NCI-H446 treated with DMSO at 0.1 percent for 48 hours (cell line): ENCODE results near the gene CYP4F22.

Experiments used
- DNase-seq: peaks from one replicate; lab custom pipeline; 2025; lab: John Stamatoyannopoulos, UW

Gene CYP4F22

DNA sequence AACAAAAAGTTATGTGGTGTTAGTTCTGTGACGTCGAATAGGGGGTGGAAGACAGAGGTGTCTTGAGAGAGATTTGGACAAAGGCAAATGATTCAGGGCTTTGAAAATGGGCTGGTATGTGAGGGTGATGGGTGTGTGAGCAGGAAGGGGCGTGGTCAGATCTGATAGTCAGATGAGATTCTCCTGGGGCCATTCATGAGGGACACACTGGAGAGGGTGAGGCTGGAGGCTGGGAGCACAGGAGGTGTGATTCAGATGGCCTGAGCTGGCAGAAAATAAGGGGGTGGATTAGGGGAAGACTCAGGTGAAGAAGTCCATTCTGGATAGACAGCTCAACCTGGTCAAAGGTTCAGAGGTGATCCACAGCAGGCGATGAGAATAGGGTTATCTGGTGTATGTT, 28.0 kb downstream of the CYP4F22 start:
- no peak for DNase-seq

DNA sequence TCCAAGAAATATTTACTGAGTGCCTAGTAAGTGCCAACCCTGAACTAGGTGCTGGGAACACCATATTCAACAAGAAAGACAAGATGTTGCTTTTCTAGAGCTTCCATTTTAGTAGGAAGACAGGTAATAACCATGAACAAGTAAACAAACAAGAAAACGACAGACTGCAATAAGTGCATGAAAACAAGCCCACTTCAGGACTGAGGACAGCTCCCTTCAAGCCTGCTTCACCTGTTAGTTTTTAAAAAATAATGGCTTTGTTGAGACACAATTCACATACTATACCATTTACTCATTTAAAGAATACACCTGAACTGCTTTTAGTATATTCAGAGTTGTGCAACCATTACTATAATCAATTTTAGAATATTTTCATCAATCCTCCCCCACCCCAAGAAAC, 30.4 kb downstream of the CYP4F22 start:
- no peak for DNase-seq

DNA sequence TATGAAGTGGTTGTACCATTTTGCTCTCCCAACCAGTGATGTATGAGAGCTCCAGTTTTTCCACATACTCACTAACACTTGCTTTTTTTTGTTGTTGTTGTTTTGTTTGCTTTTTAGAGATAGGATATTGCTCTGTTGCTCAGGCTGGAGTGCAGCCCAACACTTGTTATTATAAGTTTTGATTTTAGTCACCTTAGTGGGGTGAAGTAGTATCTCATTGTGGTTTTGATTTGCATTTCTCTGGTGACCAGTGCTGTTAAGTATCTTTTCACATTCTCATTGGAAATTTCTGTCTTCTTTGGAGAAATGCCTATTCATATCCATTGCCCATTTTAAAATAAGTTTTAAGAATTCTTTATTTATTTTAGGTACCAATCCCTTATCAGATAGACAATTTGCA, 31.3 kb downstream of the CYP4F22 start:
- no peak for DNase-seq

DNA sequence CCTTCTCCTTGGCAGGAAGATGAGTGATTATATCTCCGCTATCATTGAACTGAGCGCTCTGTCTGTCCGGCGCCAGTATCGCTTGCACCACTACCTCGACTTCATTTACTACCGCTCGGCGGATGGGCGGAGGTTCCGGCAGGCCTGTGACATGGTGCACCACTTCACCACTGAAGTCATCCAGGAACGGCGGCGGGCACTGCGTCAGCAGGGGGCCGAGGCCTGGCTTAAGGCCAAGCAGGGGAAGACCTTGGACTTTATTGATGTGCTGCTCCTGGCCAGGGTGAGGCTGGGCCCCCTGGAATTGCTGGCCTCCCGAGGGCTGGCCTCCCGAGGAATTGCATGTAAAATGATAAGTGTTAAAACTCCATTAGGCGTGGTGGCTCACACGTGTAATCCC, 32.1 kb downstream of the CYP4F22 start:
- DNase-seq, result no peak

DNA sequence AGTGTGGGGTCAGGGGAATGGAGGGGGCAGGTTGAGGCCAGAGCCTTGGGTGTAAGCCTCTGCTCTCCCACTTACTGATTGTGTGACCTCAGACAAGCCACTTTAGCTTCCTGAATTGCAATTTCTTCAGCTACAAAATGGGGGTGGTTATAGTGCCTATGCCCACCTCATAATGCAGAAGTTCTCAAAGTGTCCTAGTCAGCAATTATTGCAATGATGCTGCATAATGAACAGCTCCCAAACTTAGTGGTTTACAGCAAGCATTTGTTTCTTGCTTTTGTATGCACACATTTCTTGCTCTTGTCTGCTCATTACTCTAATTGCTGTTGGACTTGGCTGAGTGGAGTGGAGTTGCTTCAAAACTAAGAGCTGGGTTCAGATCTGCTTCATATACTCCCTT, 36.0 kb downstream of the CYP4F22 start:
- no peak for DNase-seq

DNA sequence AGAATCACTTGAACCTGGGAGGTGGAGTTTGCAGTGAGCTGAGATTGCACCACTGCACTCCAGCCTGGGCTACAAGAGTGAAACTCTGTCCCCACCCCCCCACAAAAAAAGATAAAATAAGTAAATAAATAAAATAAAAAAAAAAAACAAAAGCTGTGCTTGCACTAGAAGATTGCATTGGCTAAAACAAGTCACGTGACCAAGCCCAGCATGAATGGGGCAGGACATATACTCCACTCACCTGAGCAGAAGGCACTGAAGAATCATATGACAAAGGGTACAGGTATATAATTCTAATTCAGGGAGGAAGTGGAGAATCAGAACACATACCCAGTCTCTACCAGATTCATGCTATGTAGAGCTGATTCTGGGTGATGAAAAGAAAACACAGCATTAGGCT, 36.6 kb downstream of the CYP4F22 start:
- no peak for DNase-seq

DNA sequence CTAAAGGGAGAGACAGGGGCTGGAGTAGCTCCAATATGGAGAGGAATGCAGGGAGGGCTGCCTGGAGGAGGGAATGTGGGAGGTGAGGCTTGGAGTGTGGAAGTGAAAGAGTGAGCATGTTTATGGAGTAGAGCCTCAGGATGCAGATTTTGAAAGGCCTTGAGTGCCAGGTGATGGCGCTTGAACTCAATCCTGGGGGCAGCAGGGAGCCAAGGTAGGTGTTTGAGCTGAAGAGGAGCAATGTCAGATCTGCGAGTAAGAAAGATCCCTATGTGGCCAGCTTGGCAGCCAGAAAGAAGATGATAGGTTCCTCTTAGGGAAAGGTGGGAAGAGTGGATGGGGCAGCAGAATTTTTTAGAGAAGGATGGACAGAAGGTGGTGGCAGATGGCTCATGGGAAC, 40.3 kb downstream of the CYP4F22 start:
- no peak for DNase-seq

DNA sequence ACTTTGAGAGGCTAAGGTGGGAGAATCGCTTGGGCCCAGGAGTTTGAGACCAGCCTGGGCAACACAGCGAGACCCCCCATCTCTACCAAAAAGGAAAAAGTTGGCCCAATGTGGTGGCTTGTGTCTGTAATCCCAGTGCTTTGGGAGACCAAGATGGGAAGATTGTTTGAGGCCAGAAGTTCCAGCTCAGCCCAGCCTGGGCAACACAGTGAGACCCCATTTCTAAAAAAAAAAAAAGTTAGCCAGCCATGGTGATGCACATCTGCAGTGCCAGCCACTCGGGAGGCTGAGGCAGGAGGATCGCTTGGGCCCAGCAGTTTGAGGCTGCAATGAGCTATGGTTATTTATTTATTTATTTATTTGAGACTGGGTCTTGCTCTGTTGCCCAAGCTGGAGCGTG, 41.3 kb downstream of the CYP4F22 start:
- no peak for DNase-seq

DNA sequence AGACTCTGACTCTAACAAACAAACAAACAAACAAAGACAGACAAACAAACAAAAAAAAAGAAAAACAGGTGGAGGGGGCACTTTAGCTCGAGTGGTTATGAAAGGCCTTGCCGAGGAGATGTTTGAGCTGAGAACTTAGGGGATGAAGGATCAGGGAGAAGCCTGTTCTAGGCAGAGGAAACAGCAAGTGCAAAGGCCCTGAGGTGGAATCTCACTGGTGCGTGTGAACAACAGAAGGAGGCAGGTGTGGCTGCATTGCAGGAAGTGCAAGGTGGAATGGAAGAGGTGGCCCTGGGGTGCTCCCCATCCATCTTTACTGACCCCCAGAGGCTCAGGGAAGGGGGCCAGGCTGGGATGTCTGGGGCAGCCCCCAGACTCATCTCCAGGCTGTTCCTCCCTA, 41.9 kb downstream of the CYP4F22 start:
- no peak for DNase-seq

DNA sequence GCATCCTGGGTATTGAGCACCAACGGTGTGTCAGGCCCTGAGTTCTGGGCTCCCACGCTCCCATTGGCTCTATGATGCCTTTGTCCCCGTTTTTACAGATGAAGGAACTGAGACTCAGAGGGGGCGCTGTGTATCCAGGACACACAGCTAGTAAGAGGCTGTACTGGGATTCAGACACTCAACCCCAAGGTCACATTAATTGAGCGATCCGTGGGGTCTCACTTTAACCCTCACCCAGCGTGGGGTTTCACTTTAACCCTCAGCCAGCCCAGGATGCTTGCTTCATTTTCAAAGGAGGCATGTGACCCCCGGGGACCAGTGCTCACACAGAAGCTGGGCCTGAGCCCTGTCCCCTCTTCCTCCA, 42.6 kb downstream of the CYP4F22 start:
- no peak for DNase-seq

DNA sequence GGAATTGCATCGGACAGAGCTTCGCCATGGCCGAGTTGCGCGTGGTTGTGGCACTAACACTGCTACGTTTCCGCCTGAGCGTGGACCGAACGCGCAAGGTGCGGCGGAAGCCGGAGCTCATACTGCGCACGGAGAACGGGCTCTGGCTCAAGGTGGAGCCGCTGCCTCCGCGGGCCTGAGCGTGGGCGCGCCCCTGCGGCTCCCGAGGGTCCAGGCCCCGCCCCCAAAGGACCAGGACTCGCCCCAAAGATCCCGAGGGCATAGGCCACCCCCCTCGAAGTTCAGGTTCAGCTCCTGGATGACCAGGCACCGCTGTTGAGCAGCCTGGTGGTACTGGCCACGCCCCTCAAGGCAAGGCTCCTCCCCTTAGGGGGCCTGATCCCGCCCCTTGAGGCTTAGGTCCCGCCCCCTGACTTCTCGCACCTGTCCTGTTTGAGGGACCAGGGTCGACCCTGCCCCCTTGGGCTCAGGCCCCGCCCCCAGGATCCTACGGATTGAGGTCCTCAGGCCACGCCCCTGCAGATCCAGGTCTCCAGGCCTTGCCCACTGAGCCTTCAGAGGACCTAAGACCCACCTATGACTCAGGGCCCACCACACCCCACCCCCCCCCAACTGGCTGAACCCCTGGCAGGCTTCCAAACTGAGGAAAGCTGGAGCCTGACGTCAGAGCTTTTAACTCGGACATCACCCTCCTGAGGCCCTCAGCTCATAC, 43.1 kb downstream of the CYP4F22 start:
- no peak for DNase-seq

DNA sequence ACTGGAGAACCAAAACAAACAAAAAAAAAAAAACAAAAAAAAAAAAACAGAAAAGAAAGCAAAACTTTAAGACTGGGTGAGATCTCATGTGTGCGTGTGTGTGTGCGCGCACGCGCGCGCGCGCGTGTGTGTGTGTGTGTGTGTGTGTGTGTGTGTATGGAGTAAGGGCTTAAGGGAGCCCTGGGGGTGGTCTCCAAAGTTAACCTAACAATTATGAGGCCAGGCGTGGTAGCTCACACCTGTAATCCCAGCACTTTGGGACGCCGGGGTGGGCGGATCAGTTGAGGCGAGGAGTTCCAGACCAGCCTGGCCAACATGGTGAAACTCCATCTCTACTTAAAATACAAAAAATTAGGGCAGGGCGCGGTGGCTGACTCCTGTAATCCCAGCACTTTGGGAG, 46.7 kb downstream of the CYP4F22 start:
- DNase-seq, result no peak

DNA sequence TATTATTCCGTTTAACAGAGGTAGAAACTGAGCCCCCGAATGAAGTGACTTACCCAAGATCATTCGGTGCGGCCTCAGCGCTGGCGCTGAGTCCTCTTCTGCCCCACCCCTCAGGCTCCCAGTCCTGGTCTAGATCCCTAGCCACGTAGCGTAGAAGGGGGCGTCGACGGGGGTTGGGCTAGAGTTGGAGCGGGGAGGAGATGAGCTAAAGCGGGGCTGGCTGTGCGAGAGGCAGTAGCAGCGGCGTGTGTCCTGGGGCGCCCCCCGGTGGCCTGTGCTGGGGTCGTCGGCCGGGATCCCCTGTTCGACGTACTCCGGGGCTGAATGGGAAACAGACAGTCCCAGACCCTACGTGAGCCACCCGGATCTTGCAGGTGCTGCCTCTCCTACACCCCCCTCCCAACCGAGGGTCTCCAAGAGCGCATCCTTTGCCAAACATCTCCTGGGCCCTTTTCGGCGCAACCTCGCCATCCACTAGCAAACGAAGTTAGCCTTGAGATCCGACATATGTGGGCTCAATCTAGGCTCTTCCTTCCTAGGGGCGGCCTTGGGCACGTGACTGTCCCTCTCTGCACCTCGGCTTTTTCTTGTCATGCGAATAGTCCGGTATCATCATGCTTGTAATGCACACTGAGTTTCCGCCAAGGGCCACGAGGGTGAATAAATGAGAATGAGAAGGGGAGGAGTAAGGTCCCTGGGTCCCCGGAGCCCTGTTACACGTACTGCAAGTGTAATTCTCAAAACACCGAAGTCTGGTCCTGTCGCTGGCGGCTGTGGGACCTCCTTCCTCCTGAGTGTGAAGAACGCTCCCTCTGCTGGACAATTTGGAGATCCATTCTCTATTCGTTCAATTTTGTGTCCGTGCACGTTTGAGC, 47.7 kb downstream of the CYP4F22 start:
- peak; percentile 57 for DNase-seq

DNA sequence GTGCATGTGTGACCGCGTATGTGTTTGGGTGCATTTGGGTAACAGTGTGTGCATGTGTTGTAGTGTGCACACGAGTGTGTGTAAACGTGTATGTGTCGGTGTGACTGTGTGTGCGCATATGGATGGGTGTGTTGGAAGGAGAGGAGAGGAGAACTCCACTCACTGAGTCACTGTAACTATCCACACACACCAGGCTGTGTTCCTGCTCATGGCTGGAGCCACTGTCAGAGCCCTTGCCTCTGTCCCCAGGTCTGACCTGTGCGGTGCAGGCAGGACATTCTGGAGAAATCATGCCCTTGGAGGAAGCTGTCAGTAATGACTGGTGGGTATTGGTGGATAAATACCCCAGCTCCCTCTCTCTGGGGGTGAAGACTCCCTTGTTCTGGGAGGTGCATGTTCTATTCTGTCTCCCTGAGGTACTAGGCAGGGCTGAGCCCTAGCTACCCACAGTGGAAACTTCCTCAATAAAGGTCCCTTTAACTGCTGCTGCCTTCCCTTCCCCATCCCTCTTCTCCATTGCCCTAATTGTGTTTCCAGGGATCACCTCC, 48.4 kb downstream of the CYP4F22 start:
- no peak for DNase-seq

DNA sequence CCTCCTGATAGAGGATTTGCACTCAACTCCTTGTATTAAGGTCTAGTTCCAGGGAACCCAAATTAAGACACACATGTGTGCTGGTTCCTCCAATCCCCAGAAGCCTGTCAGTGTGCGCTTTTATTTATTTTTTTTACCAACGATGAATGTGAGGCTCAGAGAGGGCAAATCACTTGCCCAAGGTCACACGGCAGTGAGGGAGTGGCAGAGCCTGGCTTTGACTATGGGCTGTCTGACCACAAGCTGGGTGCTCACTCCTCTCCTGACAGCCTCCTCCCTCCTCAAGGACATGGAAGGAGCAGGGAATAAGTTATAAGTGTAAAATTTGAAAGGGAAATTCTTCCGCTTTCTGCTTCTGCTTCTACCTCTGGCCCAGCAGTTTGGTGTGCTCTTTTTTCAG, 48.9 kb downstream of the CYP4F22 start:
- no peak for DNase-seq

DNA sequence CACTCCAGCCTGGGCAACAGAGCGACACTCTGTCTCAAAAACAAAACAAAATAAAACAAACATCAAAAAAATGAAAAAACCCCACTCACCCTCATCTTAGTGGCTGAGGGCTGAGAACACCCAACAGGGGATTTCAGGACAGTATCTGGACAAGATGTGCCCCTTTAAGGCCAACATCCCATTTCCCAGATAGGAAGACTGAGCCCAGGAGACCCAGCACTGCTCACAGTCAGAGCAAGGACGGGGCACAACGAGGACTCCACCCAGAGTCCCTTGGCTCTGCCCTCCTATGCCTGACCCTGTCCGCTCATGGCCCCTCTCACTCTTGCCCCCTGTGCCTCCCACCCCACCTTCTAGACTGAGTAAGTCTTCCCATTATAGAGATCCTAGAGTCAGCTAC, 53.8 kb downstream of the CYP4F22 start:
- no peak for DNase-seq

DNA sequence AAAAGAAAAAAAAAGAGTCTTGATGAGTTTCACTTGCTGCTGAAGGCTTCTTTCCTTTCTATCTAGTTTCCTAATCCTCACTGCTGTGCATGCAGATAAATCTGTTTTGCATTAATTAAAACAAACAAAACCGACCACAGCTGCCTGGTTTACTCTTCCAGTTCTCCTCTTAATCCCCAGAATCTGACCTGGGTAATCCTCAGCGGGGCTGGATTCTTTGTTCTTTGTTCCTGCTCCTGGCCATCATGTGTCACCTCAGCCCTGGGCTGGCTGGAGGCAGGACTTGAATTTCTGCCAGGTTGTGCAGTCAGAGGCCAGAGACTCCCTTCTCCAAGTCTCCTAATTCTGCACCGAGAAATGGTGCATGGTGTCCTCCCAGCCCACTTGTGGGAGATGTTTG, 54.5 kb downstream of the CYP4F22 start:
- no peak for DNase-seq

DNA sequence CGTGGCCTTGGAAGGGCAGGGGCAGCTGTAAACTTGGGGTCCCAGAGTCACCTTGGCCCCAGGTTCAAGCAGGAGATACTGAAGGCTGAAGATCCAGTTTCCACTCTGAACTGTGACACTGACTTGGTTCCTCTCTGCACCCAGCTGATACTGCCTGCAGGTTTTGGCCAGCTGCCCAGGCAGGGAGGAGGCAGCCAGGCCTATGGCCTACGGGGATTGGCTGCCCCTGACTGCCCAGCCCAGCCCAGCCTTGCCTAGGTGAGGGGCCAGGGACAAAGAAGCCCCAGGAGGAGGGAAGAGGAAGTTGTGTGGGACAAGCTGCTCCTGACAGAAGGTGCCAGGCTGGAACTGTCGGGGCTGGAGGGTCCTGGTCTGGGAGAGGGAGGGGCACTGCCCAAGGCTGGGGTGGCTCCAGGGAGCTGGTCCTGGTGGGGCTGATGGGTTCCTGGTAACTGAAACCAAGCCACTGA, 55.0 kb downstream of the CYP4F22 start:
- no peak for DNase-seq

DNA sequence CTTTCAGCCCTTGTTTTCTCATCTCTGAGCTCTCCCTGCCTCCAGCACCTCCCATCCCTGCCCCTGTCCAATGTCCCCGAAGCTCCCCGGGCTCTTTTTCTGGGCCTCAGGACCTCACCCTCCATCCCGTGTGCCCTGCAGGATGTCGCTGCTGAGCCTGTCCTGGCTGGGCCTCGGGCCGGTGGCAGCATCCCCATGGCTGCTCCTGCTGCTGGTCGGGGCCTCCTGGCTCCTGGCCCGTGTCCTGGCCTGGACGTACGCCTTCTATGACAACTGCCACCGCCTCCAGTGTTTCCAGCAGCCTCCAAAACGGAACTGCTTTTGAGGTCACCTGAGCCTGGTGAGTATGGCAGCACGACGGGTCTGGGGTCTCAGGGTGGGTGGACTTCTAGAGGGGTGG, 55.6 kb downstream of the CYP4F22 start:
- no peak for DNase-seq

DNA sequence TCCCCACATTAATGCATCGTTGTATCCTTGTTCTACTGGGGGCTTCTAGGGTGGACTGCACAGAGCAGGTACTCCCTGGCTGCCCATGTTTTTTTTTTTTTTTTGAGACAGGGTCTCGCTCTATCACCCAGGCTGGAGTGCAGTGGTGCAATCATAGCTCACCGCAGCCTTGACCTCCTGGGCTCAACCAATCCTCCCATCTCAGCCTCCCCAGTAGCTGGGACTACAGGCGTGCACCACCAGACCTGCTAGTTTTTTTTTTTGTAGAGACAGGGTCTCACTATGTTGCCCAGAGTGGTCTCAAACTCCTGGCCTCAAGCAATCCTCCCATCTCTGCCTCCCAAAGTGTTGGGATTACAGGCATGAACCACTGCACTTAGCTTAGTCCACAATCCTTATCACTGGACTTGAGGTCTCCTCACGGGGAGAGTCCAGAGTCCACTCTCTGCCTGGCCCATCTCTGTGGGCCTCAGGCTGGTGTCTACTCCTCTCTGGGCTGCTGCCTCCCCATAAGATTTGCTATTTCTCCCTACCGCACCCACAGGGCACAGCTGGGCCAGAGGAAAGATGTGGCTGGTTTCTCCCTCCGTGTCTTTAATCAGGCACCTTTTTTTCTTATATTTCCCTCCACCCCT, 56.3 kb downstream of the CYP4F22 start:
- no peak for DNase-seq

DNA sequence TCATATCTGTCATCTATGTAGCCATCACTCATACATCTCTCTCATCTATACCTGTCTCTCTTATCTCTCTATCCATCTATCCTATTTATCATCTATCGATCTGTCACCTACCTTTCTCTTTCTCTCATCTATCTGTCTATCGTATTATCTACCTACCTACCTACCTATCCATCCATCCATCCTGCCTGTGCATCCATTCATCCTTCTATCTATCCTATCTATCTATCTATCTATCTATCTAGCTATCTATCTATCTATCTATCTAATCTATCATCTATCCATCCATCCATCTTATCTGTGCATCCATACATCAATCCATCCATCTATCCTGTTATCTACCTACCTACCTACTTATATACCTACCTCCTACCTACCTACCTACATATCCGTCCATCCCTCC, 62.1 kb downstream of the CYP4F22 start:
- DNase-seq, result no peak

DNA sequence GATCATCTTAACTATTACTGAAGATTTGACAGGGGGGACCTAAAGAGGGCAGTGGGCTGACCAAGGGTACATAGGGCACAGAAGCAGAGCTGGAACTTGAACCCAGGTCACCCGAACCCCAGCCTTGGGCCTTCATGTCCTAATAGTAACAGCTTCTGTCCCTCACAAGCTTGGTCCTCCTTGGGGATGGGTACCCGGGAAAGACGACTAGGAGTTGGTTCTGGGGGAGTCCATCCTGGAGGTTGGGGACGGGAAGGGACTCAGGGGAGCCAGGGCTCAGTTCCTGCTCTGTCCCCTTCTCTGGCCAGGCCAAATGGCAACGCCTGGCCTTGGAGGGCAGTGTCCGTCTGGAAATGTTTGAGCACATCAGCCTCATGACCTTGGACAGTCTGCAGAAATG, 67.1 kb downstream of the CYP4F22 start:
- DNase-seq, result no peak
